ENCODE measurements around the gene ABCB9.

The ABCB9 gene

DNA sequence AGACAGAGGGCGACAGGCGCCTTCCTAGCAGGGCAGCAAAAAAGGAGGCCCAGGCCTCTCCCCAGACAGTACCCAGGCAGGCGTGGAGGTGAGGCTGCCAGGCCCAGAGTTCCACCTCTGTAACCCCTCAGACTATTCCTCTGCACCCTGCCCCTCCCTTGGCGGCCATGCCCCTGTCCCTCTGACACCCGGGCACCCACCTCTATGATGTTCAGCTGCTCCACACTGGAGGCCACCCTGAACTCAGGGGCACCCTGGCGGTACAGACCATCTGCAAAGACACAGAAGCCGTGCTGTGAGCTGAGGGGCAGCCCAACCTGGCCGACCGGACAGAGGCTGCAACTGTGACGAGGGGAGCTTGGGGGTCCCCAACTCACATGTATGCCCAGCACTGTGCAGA is 34.3 kb upstream of the ABCB9 start:
- ATAC-seq, result no peak

DNA sequence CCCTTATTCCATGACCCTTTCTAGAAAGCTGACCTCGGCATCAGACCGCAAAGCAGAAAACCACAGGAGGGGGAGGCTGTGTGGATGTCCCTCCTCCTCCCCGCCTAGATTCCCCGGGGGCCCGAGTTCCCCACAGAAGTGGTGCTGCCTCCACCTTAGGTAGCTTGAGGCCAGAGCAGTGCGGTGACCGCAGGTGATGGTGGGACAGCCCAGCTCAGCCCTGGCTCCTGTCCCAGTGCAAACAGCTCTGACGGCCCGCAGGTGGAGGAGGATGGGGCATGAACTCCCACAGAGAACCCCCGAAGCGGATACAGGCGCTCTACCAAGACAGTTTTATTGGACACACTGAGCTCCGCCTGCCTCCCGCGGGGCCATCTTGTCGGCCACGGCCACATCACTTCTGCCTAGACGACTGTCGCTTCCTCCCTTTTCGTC is 33.7 kb upstream of the ABCB9 start:
- ATAC-seq, result no peak
- TF ChIP-seq, protein P1, sequence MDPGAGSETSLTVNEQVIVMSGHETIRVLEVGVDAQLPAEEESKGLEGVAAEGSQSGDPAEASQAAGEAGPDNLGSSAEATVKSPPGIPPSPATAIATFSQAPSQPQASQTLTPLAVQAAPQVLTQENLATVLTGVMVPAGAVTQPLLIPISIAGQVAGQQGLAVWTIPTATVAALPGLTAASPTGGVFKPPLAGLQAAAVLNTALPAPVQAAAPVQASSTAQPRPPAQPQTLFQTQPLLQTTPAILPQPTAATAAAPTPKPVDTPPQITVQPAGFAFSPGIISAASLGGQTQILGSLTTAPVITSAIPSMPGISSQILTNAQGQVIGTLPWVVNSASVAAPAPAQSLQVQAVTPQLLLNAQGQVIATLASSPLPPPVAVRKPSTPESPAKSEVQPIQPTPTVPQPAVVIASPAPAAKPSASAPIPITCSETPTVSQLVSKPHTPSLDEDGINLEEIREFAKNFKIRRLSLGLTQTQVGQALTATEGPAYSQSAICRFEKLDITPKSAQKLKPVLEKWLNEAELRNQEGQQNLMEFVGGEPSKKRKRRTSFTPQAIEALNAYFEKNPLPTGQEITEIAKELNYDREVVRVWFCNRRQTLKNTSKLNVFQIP (CRISPR knock-in tag; IDR thresholded peaks at IDR 0.05; ENCODE audit: borderline replicate concordance, low read depth), result no peak
- TF ChIP-seq ZC3H10 (CRISPR knock-in tag; IDR thresholded peaks at IDR 0.05) (no peak), ZNF8 (CRISPR knock-in tag; IDR thresholded peaks at IDR 0.05) (no peak), ZNF70 (CRISPR knock-in tag; IDR thresholded peaks at IDR 0.05) (no peak), RARB (CRISPR knock-in tag; IDR thresholded peaks at IDR 0.05) (no peak), TCF4 (CRISPR knock-in tag; IDR thresholded peaks at IDR 0.05; ENCODE audit: borderline replicate concordance) (no peak), ARNTL (CRISPR knock-in tag; IDR thresholded peaks at IDR 0.05; ENCODE audit: borderline replicate concordance, low read depth) (no peak), ZNF565 (CRISPR knock-in tag; conservative IDR thresholded peaks at IDR 0.05; ENCODE audit: low read depth) (no peak), BACH2 (CRISPR knock-in tag; IDR thresholded peaks at IDR 0.05; ENCODE audit: borderline replicate concordance) (no peak), ZFP30 (CRISPR knock-in tag; IDR thresholded peaks at IDR 0.05) (no peak)
- TF ChIP-seq, protein P2, sequence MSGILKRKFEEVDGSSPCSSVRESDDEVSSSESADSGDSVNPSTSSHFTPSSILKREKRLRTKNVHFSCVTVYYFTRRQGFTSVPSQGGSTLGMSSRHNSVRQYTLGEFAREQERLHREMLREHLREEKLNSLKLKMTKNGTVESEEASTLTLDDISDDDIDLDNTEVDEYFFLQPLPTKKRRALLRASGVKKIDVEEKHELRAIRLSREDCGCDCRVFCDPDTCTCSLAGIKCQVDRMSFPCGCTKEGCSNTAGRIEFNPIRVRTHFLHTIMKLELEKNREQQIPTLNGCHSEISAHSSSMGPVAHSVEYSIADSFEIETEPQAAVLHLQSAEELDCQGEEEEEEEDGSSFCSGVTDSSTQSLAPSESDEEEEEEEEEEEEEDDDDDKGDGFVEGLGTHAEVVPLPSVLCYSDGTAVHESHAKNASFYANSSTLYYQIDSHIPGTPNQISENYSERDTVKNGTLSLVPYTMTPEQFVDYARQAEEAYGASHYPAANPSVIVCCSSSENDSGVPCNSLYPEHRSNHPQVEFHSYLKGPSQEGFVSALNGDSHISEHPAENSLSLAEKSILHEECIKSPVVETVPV (CRISPR knock-in tag; IDR thresholded peaks at IDR 0.05), result no peak
- TF ChIP-seq, protein P3, sequence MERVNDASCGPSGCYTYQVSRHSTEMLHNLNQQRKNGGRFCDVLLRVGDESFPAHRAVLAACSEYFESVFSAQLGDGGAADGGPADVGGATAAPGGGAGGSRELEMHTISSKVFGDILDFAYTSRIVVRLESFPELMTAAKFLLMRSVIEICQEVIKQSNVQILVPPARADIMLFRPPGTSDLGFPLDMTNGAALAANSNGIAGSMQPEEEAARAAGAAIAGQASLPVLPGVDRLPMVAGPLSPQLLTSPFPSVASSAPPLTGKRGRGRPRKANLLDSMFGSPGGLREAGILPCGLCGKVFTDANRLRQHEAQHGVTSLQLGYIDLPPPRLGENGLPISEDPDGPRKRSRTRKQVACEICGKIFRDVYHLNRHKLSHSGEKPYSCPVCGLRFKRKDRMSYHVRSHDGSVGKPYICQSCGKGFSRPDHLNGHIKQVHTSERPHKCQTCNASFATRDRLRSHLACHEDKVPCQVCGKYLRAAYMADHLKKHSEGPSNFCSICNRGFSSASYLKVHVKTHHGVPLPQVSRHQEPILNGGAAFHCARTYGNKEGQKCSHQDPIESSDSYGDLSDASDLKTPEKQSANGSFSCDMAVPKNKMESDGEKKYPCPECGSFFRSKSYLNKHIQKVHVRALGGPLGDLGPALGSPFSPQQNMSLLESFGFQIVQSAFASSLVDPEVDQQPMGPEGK (CRISPR knock-in tag; IDR thresholded peaks at IDR 0.05; ENCODE audit: borderline replicate concordance), result no peak
- TF ChIP-seq, protein P4, sequence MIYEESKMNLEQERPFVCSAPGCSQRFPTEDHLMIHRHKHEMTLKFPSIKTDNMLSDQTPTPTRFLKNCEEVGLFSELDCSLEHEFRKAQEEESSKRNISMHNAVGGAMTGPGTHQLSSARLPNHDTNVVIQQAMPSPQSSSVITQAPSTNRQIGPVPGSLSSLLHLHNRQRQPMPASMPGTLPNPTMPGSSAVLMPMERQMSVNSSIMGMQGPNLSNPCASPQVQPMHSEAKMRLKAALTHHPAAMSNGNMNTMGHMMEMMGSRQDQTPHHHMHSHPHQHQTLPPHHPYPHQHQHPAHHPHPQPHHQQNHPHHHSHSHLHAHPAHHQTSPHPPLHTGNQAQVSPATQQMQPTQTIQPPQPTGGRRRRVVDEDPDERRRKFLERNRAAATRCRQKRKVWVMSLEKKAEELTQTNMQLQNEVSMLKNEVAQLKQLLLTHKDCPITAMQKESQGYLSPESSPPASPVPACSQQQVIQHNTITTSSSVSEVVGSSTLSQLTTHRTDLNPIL (CRISPR knock-in tag; IDR thresholded peaks at IDR 0.05; ENCODE audit: low read depth), result no peak
- TF ChIP-seq, protein P5, sequence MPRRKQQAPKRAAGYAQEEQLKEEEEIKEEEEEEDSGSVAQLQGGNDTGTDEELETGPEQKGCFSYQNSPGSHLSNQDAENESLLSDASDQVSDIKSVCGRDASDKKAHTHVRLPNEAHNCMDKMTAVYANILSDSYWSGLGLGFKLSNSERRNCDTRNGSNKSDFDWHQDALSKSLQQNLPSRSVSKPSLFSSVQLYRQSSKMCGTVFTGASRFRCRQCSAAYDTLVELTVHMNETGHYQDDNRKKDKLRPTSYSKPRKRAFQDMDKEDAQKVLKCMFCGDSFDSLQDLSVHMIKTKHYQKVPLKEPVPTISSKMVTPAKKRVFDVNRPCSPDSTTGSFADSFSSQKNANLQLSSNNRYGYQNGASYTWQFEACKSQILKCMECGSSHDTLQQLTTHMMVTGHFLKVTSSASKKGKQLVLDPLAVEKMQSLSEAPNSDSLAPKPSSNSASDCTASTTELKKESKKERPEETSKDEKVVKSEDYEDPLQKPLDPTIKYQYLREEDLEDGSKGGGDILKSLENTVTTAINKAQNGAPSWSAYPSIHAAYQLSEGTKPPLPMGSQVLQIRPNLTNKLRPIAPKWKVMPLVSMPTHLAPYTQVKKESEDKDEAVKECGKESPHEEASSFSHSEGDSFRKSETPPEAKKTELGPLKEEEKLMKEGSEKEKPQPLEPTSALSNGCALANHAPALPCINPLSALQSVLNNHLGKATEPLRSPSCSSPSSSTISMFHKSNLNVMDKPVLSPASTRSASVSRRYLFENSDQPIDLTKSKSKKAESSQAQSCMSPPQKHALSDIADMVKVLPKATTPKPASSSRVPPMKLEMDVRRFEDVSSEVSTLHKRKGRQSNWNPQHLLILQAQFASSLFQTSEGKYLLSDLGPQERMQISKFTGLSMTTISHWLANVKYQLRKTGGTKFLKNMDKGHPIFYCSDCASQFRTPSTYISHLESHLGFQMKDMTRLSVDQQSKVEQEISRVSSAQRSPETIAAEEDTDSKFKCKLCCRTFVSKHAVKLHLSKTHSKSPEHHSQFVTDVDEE (CRISPR knock-in tag; IDR thresholded peaks at IDR 0.05), result no peak

More for the DNA sequence above, 34.3 kb upstream of the ABCB9 start:
- TF ChIP-seq OSR1 (CRISPR knock-in tag; IDR thresholded peaks at IDR 0.05) (no peak), TOX (CRISPR knock-in tag; IDR thresholded peaks at IDR 0.05; ENCODE audit: borderline replicate concordance) (no peak), ZC3H10 (CRISPR knock-in tag; IDR thresholded peaks at IDR 0.05) (no peak), RARB (CRISPR knock-in tag; IDR thresholded peaks at IDR 0.05) (no peak), ZNF565 (CRISPR knock-in tag; conservative IDR thresholded peaks at IDR 0.05; ENCODE audit: low read depth) (no peak)
- TF ChIP-seq, protein P1 (CRISPR knock-in tag; IDR thresholded peaks at IDR 0.05; ENCODE audit: borderline replicate concordance, low read depth), result no peak

DNA sequence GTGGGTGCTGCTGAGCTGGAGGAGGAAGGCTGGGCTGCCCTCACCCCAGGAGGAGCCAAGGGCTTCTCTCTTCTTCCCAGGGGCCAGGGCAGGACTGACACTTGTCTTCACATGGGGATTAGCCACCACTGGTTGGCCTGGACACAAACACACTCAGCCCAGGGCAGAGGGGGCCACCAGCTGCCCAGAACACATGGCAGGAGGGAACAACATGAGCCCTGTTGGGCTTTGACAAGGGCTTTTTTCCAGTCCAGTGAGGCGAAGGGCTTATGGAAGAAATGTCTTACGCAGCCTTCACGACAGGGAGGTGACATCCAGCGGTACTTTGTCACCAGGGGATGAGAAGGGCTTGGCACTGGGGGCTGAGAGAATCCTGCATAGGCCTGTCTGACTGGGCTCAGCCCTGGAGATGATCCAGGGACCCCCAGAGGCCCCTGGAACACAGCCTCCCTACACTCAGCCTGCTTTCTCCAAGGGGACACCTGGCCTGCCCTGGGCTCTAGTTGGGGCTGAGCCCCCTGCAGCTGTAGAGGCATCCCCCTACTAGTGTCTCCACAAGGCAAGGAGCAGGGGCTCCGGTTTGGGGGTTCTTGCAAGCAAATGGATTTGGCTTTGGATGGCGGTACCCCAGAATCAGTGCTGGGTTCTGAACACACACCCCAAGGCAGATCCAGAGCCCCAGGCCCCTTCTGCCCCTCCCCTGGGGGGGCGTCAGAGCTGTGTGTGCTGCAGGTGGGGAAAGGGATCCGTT is 33.1 kb upstream of the ABCB9 start:
- TF ChIP-seq PPARA (CRISPR knock-in tag; IDR thresholded peaks at IDR 0.05; ENCODE audit: borderline replicate concordance) (no peak), ZNF8 (CRISPR knock-in tag; IDR thresholded peaks at IDR 0.05) (no peak), ISL1 (CRISPR knock-in tag; IDR thresholded peaks at IDR 0.05) (no peak), GLIS3 (CRISPR knock-in tag; IDR thresholded peaks at IDR 0.05) (no peak)
- no peak for ATAC-seq

Measured in SK-N-SH treated with all-trans-retinoic acid at 6 μM for 48 hours (cell line).